SK-N-SH (cell line): ENCODE results near the gene PRKAG1.

Experiments
- ELF1 ChIP-seq: IDR thresholded peaks from 2 replicates; pipeline ENCODE4 v1.4.0; 2012
- EP300 ChIP-seq, 2 experiments: IDR thresholded peaks; 2 replicates each; pipeline versions ENCODE4 v1.4.0 to v1.6.1; 2012; ENCODE audit warnings: borderline replicate concordance in 1 of 2, low read depth in 1 of 2, low read length in 1 of 2
- EZH2phosphoT487 ChIP-seq: fragments of 200-600 bp; sonication (generic); IDR thresholded peaks from 2 replicates; pipeline ENCODE4 v1.6.1; 2017; ENCODE audit warnings: low read depth, mixed run types, mild to moderate bottlenecking, antibody characterized with exemption, moderate library complexity, borderline replicate concordance
- USF2 ChIP-seq: fragments of 150-350 bp; IDR thresholded peaks from 2 replicates; pipeline ENCODE4 v1.6.1; 2017; ENCODE audit warnings: antibody characterized with exemption, low read length, low read depth, borderline replicate concordance
- TF ChIP-seq, protein P1 (sequence below): fragments of 200-600 bp; sonication (generic); IDR thresholded peaks from 2 replicates; pipeline ENCODE4 v1.6.1; 2017; ENCODE audit warnings: antibody characterized with exemption, mild to moderate bottlenecking, moderate library complexity
- TF ChIP-seq, protein P2 (sequence below): IDR thresholded peaks from 2 replicates; pipeline ENCODE4 v1.6.1; 2012; ENCODE audit warnings: mild to moderate bottlenecking, low read depth, low read length, moderate library complexity

DNA sequence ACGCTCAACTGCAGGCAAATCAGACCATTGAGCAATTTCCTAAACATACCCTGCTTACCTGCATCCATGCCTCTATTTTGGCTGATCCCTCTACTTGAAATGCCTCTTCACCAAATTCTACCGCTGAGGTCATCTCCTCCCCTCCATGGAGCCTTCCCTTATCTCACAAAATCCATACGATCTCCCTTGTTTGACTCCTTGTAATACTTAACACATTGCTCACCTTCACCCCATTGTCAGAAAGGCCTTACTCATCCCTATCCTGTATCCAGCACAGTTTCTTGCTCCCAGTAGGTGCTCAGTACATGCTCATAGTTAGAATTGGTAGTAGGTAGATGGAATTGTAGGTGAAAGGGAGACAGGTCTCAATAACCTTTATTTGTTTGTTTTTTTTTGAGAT lies 24.8 kb downstream of the PRKAG1 start:
- TF ChIP-seq, protein P1, sequence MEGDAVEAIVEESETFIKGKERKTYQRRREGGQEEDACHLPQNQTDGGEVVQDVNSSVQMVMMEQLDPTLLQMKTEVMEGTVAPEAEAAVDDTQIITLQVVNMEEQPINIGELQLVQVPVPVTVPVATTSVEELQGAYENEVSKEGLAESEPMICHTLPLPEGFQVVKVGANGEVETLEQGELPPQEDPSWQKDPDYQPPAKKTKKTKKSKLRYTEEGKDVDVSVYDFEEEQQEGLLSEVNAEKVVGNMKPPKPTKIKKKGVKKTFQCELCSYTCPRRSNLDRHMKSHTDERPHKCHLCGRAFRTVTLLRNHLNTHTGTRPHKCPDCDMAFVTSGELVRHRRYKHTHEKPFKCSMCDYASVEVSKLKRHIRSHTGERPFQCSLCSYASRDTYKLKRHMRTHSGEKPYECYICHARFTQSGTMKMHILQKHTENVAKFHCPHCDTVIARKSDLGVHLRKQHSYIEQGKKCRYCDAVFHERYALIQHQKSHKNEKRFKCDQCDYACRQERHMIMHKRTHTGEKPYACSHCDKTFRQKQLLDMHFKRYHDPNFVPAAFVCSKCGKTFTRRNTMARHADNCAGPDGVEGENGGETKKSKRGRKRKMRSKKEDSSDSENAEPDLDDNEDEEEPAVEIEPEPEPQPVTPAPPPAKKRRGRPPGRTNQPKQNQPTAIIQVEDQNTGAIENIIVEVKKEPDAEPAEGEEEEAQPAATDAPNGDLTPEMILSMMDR, result no peak
- TF ChIP-seq EP300 (IDR thresholded peaks at IDR 0.05; ENCODE audit: borderline replicate concordance in 1 of 2, low read depth in 1 of 2, low read length in 1 of 2) (no peak), USF2 (no peak), ELF1 (no peak), EZH2phosphoT487 (no peak)
- TF ChIP-seq, protein P2, sequence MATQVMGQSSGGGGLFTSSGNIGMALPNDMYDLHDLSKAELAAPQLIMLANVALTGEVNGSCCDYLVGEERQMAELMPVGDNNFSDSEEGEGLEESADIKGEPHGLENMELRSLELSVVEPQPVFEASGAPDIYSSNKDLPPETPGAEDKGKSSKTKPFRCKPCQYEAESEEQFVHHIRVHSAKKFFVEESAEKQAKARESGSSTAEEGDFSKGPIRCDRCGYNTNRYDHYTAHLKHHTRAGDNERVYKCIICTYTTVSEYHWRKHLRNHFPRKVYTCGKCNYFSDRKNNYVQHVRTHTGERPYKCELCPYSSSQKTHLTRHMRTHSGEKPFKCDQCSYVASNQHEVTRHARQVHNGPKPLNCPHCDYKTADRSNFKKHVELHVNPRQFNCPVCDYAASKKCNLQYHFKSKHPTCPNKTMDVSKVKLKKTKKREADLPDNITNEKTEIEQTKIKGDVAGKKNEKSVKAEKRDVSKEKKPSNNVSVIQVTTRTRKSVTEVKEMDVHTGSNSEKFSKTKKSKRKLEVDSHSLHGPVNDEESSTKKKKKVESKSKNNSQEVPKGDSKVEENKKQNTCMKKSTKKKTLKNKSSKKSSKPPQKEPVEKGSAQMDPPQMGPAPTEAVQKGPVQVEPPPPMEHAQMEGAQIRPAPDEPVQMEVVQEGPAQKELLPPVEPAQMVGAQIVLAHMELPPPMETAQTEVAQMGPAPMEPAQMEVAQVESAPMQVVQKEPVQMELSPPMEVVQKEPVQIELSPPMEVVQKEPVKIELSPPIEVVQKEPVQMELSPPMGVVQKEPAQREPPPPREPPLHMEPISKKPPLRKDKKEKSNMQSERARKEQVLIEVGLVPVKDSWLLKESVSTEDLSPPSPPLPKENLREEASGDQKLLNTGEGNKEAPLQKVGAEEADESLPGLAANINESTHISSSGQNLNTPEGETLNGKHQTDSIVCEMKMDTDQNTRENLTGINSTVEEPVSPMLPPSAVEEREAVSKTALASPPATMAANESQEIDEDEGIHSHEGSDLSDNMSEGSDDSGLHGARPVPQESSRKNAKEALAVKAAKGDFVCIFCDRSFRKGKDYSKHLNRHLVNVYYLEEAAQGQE, result no peak
